Stimulated activated CD8-positive, alpha-beta memory T cell treated with anti-CD3 and anti-CD28 coated beads, Interleukin-7, amount 100 ng/mL, for 24 hours (primary cell): ENCODE data around the gene KRT76.

Experiments used
- DNase-seq: peaks from one replicate; pipeline ENCODE4 v3.0.0-alpha.2; 2020; ENCODE audit warnings: low read depth

KRT76 gene

DNA sequence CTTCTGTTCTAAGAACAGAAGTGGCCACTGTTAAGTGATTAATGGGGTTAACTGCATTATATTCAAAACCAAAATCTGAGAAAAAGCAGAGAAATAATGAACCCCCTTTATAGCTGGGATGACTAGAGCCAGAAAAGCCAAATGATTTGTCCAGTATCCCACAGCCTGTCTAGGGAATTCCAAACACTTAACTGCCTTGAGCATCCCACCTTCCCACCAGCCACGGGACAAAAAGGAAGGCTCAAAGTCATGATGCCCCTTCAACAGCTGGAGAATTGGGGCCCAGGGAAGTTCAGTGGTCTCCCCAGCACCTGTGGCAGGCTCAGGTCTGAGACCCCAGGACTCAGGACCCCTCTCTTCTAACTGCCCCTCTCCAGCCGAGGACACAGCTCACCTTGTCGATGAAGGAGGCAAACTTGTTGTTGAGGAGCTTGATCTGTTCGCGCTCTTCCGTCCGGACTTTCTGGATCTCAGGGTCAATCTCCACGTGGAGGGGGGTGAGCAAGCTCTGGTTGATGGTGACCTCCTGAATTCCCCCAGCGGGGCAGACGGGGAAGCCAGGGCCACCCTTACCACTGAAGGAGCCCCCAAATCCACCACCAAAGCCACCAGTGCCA, 36.2 kb upstream of the KRT76 start:
- DNase-seq, result no peak

- no peak for DNase-seq
Observed at GRCh38 chr12:52812749-52813148, 35.6 kb upstream of the KRT76 start.

DNA sequence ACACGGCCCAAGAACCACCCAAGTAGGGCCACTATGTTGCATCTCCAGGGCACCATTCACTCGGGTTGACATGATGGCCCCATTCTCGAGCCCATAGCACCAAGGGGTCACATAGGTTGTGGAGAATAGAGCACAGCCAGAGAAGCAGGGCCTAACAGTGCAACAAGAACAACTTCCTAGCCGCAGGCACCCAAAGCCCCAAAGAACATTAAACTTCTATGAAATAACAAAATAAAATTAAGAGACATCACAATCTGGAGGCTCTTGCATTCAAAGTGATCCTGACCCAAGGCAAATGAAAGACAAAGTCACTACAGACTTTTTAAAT, 34.9 kb upstream of the KRT76 start:
- no peak for DNase-seq

DNA sequence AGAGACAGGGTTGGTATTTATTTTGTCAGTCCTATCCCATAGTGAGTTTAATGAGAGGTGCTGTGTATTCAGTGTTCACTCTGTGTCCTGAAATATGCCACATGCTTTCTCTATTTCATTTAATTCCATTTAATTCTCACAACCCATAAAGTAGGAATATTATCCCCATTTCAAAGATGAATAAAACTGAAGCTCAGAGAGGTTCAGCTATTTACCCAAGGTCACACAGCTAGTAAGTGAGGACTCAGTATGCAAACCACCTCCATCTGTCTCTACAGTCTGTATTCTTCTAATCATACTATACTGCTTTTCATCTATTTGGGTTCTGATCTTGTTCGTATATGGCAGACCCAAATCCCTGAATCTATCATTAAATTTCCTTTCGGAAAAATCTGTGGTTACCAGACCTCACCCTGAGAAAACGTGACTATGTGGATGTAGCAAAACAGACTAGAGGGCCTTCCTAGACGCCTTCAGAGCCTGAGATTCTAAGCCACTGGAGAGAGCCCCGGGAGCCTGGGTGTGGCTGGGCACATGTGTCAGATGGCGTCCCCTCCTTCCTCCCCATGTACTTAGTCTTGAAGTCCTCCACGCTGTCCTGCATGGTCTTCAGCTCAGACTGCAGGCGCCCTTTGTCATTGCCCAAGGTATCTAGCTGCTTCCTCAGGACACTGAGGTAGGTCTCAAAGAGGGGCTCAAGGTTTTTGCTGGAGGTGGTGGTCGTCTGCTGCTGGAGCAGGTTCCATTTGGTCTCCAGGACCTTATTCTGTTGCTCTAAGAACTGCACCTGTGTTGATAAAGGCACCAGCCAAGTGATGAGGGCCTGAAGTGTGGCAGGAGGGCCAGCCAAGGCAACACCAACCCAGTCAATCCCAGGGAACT, 34.3 kb upstream of the KRT76 start:
- DNase-seq, result no peak

- DNase-seq, result no peak
Observed at GRCh38 chr12:52810554-52810953, 33.4 kb upstream of the KRT76 start.

- DNase-seq, result no peak
Observed at GRCh38 chr12:52809166-52809565, 32.0 kb upstream of the KRT76 start.

DNA sequence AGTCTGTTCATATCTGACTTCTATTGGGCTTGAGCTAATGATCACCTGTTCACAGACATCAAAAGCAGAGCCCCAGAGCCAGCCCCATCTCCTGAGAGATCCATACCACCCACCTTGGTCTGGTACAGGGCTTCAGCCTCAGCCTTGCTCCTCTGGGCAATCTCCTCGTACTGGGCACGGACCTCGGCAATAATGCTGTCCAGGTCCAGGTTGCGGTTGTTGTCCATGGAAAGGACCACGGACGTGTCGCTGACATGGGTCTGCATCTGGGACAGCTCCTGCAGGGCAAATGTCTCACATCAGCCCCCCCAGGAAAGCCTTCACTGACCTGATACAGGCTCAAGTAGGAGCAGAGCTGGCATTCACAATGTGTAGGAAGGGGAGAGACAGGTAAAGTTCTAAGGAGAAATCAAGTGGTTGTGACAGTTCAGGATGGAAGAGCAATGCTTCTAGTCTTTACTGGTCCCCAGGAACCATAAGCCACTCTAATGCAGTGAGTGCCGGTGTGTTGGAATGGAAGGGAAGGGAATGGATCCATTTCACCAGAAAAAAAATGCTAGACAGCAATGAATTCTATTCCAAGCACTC, 31.5 kb upstream of the KRT76 start:
- DNase-seq, result no peak

DNA sequence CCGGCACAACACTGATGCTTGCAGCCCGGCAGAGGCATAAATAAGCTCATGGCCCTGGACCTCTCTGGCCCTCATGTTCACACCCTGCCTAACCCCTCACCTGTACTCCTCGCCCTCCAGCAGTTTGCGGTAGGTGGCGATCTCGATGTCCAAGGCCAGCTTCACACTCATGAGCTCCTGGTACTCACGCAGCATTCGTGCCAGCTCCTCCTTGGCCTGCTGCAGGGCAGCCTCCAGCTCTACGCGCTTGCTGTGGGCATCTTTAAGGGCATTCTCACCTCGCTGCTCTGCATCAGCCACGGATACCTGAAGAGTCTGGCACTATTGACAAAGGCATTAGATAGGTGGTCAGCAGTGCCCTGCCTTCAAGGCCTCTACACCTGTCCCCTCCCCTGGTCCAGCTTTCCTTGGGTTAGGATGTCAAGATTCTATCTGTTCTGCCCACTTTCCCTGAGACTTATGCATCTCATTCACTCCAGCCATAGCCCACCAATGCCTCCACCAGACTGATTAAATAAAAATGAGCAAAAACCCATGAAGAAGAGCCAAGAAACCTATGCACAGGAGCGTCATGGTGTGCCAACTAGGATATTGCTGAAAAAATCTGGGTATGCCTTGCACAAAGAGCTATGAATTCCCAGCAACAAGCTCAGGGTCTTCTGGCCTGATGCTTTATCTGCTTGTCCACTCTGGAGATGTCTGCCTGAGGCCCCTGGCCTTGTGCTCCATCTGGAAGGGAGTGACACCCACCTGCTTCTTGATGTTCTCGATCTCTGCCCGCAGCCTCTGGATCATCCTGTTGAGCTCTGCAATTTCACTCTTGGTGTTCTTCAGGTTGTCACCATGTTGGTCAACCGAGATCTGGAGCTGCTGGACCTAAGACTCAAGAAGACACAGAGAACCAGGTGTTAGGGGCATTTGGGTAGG, 30.7 kb upstream of the KRT76 start:
- DNase-seq, result no peak

GRCh38 chr12:52806821-52807543, 29.8 kb upstream of the KRT76 start:
- DNase-seq, result no peak

DNA sequence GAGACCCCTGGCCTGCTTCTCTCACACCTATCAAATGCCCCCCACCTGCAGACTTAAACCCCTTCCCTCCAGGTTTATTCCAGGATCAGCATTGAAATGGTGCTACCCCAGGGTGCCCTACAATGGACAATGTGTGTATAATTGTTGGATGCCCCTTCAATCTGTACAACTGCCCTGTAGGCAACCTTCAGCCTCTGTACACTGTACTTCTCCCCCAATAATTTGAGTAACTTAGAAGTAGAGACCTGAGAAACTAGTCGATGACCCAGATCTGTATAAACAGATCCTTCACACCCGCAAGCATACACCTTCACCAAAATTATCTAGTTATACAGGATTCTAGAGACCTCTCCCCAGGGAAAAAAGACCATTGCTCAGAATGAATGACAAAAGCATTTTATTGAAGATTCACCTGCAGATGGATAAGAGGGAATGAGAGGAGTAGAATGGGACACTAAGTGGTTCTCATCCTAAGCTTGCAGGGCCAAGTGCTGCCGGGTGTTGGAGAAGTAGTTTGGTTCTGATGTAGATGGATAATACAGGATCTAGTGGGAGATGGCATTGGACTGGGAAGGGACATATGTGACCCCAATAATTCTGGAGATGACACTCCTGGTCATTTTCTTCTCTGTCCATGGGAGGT, 29.1 kb upstream of the KRT76 start:
- no peak for DNase-seq

- DNase-seq, result no peak
Observed at GRCh38 chr12:52805739-52806138, 28.6 kb upstream of the KRT76 start.

GRCh38 chr12:52805000-52805399, 27.9 kb upstream of the KRT76 start:
- no peak for DNase-seq

- DNase-seq, result no peak
Observed at GRCh38 chr12:52802442-52802841, 25.3 kb upstream of the KRT76 start.

GRCh38 chr12:52801773-52802172, 24.6 kb upstream of the KRT76 start:
- no peak for DNase-seq

GRCh38 chr12:52800259-52800917, 23.2 kb upstream of the KRT76 start:
- no peak for DNase-seq

GRCh38 chr12:52799505-52800211, 22.5 kb upstream of the KRT76 start:
- DNase-seq, result no peak

GRCh38 chr12:52798671-52799504, 21.7 kb upstream of the KRT76 start:
- no peak for DNase-seq

DNA sequence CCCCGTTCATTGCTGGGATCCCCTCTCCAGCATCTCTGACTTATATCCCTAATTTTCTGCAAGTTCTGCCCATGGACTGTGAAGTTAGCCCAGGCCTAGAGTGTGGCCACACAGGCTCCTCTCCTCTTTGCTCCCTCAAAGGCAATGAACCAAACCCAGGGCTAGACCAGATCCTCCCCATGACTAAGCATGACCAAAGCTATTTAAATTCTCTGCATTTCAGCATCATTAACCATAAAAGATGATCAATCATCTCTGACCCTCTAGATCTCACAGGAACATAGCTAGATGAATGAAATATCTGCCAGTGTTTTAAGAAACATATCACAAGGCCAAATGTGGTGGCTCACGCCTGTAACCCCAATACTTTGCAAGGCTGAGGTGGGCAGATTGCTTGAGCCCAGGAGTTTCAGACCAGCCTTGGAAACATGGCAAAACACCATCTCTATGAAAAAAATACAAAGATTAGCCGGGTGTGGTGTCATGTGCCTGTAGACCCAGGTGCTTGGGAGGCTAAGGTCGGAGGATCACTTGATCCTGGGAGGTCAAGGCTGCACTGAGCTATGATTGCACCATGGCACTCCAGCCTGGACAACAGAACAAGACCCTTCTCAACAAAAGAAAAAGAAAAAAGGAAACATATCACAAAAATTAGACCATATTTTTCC, 21.0 kb upstream of the KRT76 start:
- DNase-seq, result no peak

GRCh38 chr12:52797529-52797894, 20.4 kb upstream of the KRT76 start:
- DNase-seq, result no peak
